Mesodermal cell (in vitro differentiated cells): ENCODE measurements around the gene TPD52L1.

Source experiments
- H3K27ac ChIP-seq: 2 replicates; pipeline ENCODE4 v1.7.0; 2013; ENCODE audit warnings: mild to moderate bottlenecking, low read depth, low read length, moderate library complexity; ENCODE audit not compliant: severe bottlenecking
- H3K36me3 ChIP-seq: 2 replicates; pipeline ENCODE4 v1.7.1; 2013; ENCODE audit warnings: mild to moderate bottlenecking, low read length, moderate library complexity; ENCODE audit not compliant: control insufficient read depth, insufficient read depth
- H3K4me1 ChIP-seq: one replicate; pipeline ENCODE4 v1.7.1; 2013; ENCODE audit warnings: mild to moderate bottlenecking, low read length; ENCODE audit not compliant: insufficient read depth, control insufficient read depth, poor library complexity, severe bottlenecking
- H3K4me3 ChIP-seq: 2 replicates; pipeline ENCODE4 v1.7.0; 2013; ENCODE audit warnings: low read length, control low read depth, mild to moderate bottlenecking; ENCODE audit not compliant: insufficient read depth, poor library complexity, severe bottlenecking; ENCODE audit errors: extremely low read depth
- H3K9me3 ChIP-seq: 2 replicates; pipeline ENCODE4 v1.7.1; 2013; ENCODE audit warnings: mild to moderate bottlenecking, low read length, moderate library complexity; ENCODE audit not compliant: control insufficient read depth
- WGBS, 2 experiments: methylation state at CpG; one replicate each; pipeline ENCODE4 v1.1.5; 2013; ENCODE audit warnings: missing lambda C conversion rate in 2 of 2; ENCODE audit not compliant: insufficient coverage in 2 of 2; 5-methylcytosine and 5-hydroxymethylcytosine counted together

Gene TPD52L1

DNA sequence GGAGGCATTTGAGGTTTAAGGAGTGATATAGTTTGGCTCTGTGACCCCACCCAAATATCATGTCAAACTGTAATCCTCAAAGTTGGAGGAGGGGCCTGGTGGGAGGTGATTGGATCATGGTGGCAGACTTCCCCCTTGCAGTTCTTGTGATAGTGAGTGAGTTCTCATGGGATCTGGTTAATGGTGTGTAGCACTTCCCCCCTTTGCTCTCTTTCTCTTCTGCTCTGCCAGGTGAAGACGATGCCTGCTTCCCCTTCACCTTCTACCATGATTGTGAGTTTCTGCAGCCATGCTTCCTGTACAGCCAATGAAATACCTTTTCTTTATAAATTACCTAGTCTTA is 149.9 kb downstream of the TPD52L1 start:
- Histone ChIP-seq H3K36me3 (peaks cover 18% of the 10 kb centered on the region), H3K4me1 (peaks cover 10% of the 10 kb centered on the region), H3K9me3 (peaks cover 9% of the 10 kb centered on the region), H3K4me3 (no peak overlapping the region), H3K27ac (no peak overlapping the region)
- 100% methylated on average over 1 of the region's 1 CpG; no CpG with 5 or more reads in 1 of the 2 experiments for WGBS, 2 experiments

DNA sequence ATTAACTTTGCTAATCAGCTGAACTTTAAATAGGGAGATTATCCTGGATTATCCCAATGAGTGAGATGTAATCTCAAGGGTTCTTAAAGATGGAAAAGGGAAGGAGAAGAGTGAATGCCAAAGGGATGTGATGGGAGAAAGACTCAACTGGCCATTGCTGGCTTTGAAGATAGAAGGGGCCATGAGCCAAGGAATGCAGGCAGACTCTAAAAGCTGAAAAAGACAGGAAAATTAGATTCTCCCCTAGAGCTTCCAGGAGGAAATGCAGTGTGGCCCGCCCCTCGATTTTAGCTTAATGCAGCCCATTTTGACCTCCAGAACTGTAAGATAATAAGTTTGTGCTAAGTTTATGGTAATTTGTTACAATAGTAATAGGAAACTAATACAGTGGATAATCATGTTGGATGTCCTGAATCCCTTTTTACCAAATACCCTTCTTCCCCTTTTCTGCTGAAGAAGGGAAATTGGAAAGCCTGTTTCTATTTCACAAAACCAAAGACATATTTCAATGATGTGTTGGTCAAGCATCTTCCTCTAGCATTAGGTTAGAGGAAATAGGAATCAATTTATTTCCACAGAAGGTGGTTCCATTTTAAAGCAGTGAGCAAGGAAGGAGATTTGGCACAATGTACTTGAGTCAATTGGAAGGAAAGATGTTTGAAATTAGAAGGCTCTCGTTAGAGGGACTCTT is 151.5 kb downstream of the TPD52L1 start:
- H3K36me3 ChIP-seq, result peaks cover 1% of the 10 kb centered on the region
- H3K27ac ChIP-seq, result no peak overlapping the region
- peaks cover 9% of the 10 kb centered on the region for H3K9me3 ChIP-seq
- WGBS, 2 experiments, result 86 to 93% methylated on average over 2 to 3 of the region's 3 CpGs
- H3K4me3 ChIP-seq, result no peak overlapping the region
- peaks cover 6% of the 10 kb centered on the region for H3K4me1 ChIP-seq

DNA sequence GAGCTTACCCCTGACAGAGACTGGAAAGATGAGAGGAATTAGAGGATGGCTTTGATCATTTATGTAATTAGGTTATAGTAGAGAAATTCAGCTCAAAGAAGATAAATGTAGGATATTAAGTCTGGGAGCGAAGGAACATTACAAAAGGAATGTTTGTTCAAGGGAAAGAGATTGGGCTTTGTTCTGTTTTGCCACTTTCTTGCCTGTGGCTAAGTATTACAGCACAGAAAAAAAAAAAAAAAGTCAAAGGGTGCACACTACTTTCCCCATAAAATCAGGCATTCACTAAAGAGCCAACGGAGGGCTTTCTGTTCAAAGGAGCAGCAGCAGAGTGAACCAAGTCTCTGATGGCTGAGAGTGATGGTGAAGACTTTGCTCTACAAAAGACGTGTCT is 153.2 kb downstream of the TPD52L1 start:
- Histone ChIP-seq H3K4me3 (no peak overlapping the region), H3K9me3 (peaks cover 9% of the 10 kb centered on the region), H3K27ac (no peak overlapping the region), H3K4me1 (peaks cover 3% of the 10 kb centered on the region), H3K36me3 (no peaks in the 10 kb centered on the region)
- WGBS, 2 experiments, result 86 to 100% methylated on average over 2 to 3 of the region's 3 CpGs

DNA sequence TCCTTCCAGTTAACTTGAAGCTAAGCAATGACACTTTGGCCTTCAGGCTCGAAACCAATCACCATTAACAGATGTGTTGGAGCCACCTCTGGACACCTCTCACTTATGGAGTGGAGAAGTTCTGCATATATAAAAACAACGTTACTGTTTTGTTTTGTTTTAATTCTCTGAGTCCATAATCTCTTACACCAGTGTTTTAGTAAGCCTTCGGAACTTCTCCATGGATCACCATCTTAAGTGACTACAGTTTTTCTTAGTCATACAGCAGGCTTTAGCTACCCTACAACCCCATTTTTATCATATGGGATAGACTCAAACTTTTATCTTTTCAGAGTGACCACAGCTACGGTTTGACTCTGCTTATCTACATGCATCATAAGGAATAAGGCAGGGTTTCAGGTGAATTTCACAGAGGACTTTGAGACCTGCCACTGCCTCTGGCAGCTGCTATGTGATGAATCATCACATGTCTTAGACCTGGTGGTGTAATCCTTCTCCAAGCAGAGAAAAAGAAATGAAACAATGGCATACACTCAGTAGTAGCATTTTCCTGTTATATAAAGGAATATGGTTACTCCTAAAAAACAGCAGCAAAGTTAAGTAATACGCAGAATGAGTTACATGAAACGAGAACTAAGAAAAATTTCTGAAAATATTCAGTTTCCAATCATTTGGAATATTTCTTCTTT is 153.7 kb downstream of the TPD52L1 start:
- peaks cover 9% of the 10 kb centered on the region for H3K9me3 ChIP-seq
- no peak overlapping the region for H3K27ac ChIP-seq
- peaks cover 3% of the 10 kb centered on the region for H3K4me1 ChIP-seq
- no peak overlapping the region for H3K4me3 ChIP-seq
- 89 to 94% methylated on average over 2 of the region's 6 CpGs for WGBS, 2 experiments
- H3K36me3 ChIP-seq, result no peaks in the 10 kb centered on the region

DNA sequence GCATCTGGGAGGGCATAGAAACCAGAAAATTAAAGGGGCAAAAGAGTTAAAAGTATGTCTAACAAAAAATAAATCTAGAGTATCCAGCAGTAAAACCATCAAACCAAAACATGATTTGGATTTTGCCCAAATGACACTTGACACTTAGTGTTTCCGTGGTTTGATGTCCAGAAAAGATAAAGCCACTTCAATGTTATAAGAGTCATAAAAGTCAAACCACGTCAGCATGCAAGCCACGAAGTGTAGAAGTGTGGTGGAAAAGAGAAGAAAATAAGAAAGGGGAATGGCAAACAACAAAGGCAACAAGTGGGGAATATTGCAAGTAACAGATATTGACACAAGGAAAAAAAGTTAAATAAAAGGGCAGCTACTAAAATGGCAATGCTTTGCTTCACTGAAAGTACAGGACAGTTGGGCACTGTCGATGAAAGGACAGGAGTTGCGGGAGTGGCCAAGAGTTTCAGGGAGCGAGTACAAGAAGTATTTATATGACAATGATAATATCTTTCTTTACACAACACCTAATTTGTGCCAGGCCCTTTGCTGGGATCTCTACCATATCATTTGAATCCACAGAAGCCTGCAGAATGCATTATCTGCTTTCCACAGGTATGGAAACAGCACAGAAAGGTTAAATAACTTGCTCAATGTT is 154.5 kb downstream of the TPD52L1 start:
- Histone ChIP-seq H3K27ac (no peak overlapping the region), H3K4me3 (no peak overlapping the region), H3K4me1 (no peaks in the 10 kb centered on the region), H3K36me3 (no peaks in the 10 kb centered on the region), H3K9me3 (peaks cover 9% of the 10 kb centered on the region)
- 85 to 91% methylated on average over 2 to 3 of the region's 6 CpGs for WGBS, 2 experiments

DNA sequence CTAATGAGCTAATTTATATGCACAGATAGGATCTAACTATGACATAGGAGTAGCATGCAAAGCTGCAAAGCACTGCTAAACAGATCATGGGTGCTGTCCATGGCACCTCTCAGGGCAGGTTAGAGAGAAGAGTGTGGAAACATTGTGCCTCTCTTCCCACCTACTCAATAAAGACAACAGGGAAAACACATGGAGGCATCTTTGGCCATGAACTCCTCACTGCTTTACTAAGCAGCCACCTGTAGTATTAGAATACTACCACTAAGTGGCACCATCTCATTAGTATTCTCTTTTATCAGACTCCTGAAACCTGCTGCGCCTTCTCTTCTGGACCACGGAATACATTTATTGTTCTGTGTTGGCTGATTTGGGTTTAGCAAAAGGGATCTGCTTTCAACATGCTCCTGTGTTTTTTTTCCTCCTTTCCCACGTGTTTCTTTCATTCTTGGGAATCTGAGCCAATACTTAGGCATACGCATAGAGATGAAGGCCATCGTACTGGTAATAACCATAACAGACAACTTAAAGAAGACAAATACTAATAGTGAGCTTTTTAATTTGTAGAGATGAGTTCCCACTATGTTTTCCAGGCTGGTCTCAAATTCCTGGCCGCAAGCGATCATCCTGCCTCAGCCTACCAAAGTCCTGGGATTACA is 157.5 kb downstream of the TPD52L1 start:
- Histone ChIP-seq H3K4me3 (no peak overlapping the region), H3K9me3 (no peaks in the 10 kb centered on the region), H3K27ac (no peak overlapping the region), H3K36me3 (no peaks in the 10 kb centered on the region), H3K4me1 (no peaks in the 10 kb centered on the region)
- WGBS, 2 experiments, result 17 to 78% methylated on average over 2 of the region's 7 CpGs

DNA sequence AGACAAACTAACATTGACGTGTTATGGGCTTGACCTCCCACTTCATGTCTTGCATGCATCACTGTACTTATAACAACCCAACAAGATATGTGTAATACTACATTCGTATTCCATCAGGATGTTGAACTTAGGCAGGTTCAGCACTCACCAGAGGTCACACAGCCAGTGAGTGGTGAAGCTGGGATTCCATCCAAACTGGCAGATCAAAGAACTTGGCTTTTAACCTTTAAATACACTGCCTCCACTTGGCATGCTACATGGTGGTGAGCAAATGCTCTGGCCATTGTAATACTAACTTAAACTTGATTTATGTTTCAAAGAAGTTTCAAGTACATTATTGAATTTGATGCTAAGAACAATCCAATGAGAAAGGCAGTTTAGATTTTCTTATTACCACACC is 158.9 kb downstream of the TPD52L1 start:
- Histone ChIP-seq H3K36me3 (no peaks in the 10 kb centered on the region), H3K4me1 (peaks cover 4% of the 10 kb centered on the region), H3K9me3 (no peaks in the 10 kb centered on the region), H3K4me3 (no peak overlapping the region), H3K27ac (no peak overlapping the region)
- WGBS, 2 experiments, result 93 to 100% methylated on average over 1 to 2 of the region's 2 CpGs

DNA sequence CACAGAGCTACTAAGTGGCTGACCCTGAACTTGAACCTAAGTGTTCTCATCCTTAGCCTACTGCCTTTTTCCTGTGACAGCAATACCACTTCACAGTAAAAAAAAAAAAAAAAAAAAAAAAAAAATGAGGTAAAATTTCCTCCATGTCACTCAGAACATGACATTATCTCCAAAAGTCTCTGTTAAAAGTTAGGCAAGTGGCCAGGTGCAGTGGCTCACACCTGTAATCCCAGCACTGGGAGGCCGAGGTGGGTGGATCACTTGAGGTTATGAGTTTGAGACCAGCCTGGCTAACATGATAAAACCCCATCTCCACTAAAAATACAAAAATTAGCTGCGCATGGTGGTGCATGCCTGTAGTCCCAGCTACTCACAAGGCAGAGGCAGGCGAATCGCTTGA is 159.4 kb downstream of the TPD52L1 start:
- no peak overlapping the region for H3K4me3 ChIP-seq
- H3K27ac ChIP-seq, result no peak overlapping the region
- no peaks in the 10 kb centered on the region for H3K36me3 ChIP-seq
- H3K9me3 ChIP-seq, result no peaks in the 10 kb centered on the region
- H3K4me1 ChIP-seq, result peaks cover 4% of the 10 kb centered on the region
- 78 to 88% methylated on average over 3 of the region's 4 CpGs for WGBS, 2 experiments
